Endothelial cell of umbilical vein (primary cell): ENCODE measurements around the gene UPF2.

Experiments used
- CTCF ChIP-seq, 2 donors: IDR thresholded peaks; 1 replicate in 1 of 2; 2 replicates in 1 of 2; pipeline ENCODE4 v1.5.1; 2011; ENCODE audit warnings: low read length in 2 of 2, mild to moderate bottlenecking in 2 of 2, moderate library complexity in 2 of 2, control low read depth in 1 of 2, inconsistent platforms in 1 of 2, low read depth in 1 of 2; ENCODE audit not compliant: insufficient read depth in 1 of 2; ENCODE audit errors: extremely low read depth in 1 of 2
- EZH2 ChIP-seq: IDR thresholded peaks from 2 replicates; pipeline ENCODE4 v1.6.1; 2012; ENCODE audit warnings: borderline replicate concordance, low read depth, mild to moderate bottlenecking, moderate library complexity, low read length, inconsistent platforms; ENCODE audit not compliant: severe bottlenecking
- POLR2A ChIP-seq: IDR thresholded peaks from 2 replicates; pipeline ENCODE4 v1.6.1; 2012; ENCODE audit warnings: low read depth, mild to moderate bottlenecking, control low read depth, low read length
- POLR2AphosphoS5 ChIP-seq: IDR thresholded peaks from 2 replicates; pipeline ENCODE4 v1.6.1; 2012; ENCODE audit warnings: low read depth, mild to moderate bottlenecking, control low read depth, low read length, moderate library complexity; ENCODE audit not compliant: insufficient read depth

GRCh38 chr10:11901036-11901301 lies 141.6 kb downstream of the UPF2 start:
- no peak for TF ChIP-seq CTCF (IDR thresholded peaks at IDR 0.05; ENCODE audit: extremely low read depth in 1 of 2, insufficient read depth in 1 of 2, low read depth in 1 of 2, low read length in 2 of 2)
- TF ChIP-seq POLR2A: no peak
- TF ChIP-seq EZH2: no peak
- no peak for TF ChIP-seq POLR2AphosphoS5
